ENCODE data around the gene MACROD2. TPM values are rescaled to one million over a fixed set of nuclear protein-coding genes. Genes with fewer than 3 reads are reported as not detected.

Gene MACROD2
- polyA plus RNA-seq, 2 of the 4 experiments (the other 2 are of a cell fraction): 0.96 to 1.3 TPM

DNA sequence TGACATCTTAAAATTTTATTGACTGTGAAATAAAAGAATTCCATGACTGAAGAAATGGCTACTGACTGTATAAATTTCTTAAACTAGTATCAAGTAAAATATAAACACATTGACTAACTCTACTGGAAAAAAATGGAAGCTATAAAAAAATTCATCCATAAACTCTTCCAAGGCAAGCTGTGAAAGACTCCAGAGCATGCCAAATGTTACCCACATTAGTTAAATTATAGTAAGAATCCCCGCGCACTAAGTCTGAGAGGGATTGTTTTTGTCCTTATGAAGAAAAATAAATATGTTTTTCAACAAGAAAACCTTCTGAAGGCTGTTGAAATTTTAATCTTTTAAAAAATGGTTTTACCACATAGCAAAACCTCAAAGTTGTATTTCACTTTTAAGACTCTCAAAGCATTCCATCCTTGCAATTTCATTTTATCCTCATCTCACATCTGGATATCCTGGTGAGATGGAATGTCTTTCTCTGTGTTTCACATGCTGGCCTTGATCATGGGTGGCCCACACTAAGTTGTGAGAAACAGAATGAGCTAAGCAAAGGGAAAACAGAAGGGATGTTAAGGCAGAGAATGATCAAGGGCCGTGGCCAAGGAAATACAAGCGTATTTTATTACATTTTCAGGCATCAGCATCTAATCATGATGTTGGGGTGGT is 1845.5 kb downstream of the MACROD2 start:
- Histone ChIP-seq H3K27ac (no peak overlapping the region), H3K4me2 (no peak overlapping the region), H3K9me3 (peaks cover 6% of the 10 kb centered on the region; the same call in 2 of the 3 replicates), H3K4me3 (no peak overlapping the region), H3K4me1 (no peaks in the 10 kb centered on the region)
- DNase-seq (ENCODE audit: low read depth in 1 of 2, low spot score in 1 of 2) (no peak), FAIRE-seq (no peak), ATAC-seq (no peak)
- ChIA-PET POLR2A (no interaction called here), CTCF (no interaction called here)
- 26% methylated on average over 4 of the region's 4 CpGs for WGBS (ENCODE audit: missing lambda C conversion rate)
- TF ChIP-seq GATA3 (IDR thresholded peaks at IDR 0.05; ENCODE audit: borderline replicate concordance) (no peak), PBX3 (IDR thresholded peaks at IDR 0.05) (no peak), CBX2 (IDR thresholded peaks at IDR 0.05; ENCODE audit: borderline replicate concordance, low read depth) (no peak), KDM1A (IDR thresholded peaks at IDR 0.05; ENCODE audit: low read depth) (no peak), HEYL (CRISPR knock-in tag; IDR thresholded peaks at IDR 0.05) (no peak), SMC3 (IDR thresholded peaks at IDR 0.05) (no peak), ZFP36 (IDR thresholded peaks at IDR 0.05; ENCODE audit: borderline replicate concordance, partially characterized antibody) (no peak)

- peaks cover 6% of the 10 kb centered on the region; the same call in 2 of the 3 replicates for H3K9me3 ChIP-seq
- TF ChIP-seq RAD21 (conservative IDR thresholded peaks at IDR 0.05 in 1 of 2, IDR thresholded peaks at IDR 0.05 in 1 of 2): 0 out of 5 replicates have a peak, but pooled peaks of 1 of the 2 experiments have one; percentile 2
- TF ChIP-seq SMC3 (IDR thresholded peaks at IDR 0.05): no peak
- H3K27ac ChIP-seq: no peak overlapping the region
- ChIA-PET CTCF (no interaction called here), POLR2A (interaction anchor here (0.6 kb wide), 1 partner anchor 761 kb away, joined by 3 read pairs; no protein-coding TSS in a partner anchor)
- H3K4me3 ChIP-seq: no peak overlapping the region
- ATAC-seq (no peak), FAIRE-seq (no peak), DNase-seq (ENCODE audit: low read depth in 1 of 2, low spot score in 1 of 2) (no peak)
- WGBS (ENCODE audit: missing lambda C conversion rate): 3% methylated on average over 1 of the region's 1 CpG
- H3K4me2 ChIP-seq: no peak overlapping the region
- H3K4me1 ChIP-seq: no peaks in the 10 kb centered on the region
These were observed 1847.6 kb downstream of the MACROD2 start for GRCh38 chr20:15842872-15843271.

- Histone ChIP-seq H3K4me3 (no peak overlapping the region), H3K4me1 (no peaks in the 10 kb centered on the region), H3K27ac (no peak overlapping the region), H3K4me2 (no peak overlapping the region), H3K9me3 (peaks cover 6% of the 10 kb centered on the region; the same call in 2 of the 3 replicates)
- CTCF ChIA-PET: no interaction called here
- ATAC-seq: no peak
- 0% methylated on average over 1 of the region's 1 CpG for WGBS (ENCODE audit: missing lambda C conversion rate)
- no peak for TF ChIP-seq CBX2 (IDR thresholded peaks at IDR 0.05; ENCODE audit: borderline replicate concordance, low read depth)
- TF ChIP-seq BCL3 (IDR thresholded peaks at IDR 0.05): no peak
- no peak for TF ChIP-seq NFE2L2 (conservative IDR thresholded peaks at IDR 0.05; ENCODE audit: low read length)
- no peak for TF ChIP-seq FOSL2 (IDR thresholded peaks at IDR 0.05)
- TF ChIP-seq FOSL2 (CRISPR knock-in tag; IDR thresholded peaks at IDR 0.05): no peak
- TF ChIP-seq JUN (IDR thresholded peaks at IDR 0.05): no peak
- TF ChIP-seq USF2 (IDR thresholded peaks at IDR 0.05): no peak
- no peak for TF ChIP-seq KDM1A (IDR thresholded peaks at IDR 0.05; ENCODE audit: low read depth)
- TF ChIP-seq PHF8 (IDR thresholded peaks at IDR 0.05; ENCODE audit: borderline replicate concordance, low read depth): no peak
- TF ChIP-seq GATA3 (IDR thresholded peaks at IDR 0.05; ENCODE audit: borderline replicate concordance): no peak
- no peak for TF ChIP-seq MAZ (IDR thresholded peaks at IDR 0.05; ENCODE audit: borderline replicate concordance, low read depth, low read length)
- no peak for TF ChIP-seq ZC3H11A (IDR thresholded peaks at IDR 0.05)
- no peak for TF ChIP-seq HEYL (CRISPR knock-in tag; IDR thresholded peaks at IDR 0.05)
- TF ChIP-seq RCOR1 (IDR thresholded peaks at IDR 0.05; ENCODE audit: low read depth, low read length): no peak
- TF ChIP-seq E2F6 (IDR thresholded peaks at IDR 0.05; ENCODE audit: borderline replicate concordance, low read depth): no peak
- no peak for TF ChIP-seq EHMT2 (IDR thresholded peaks at IDR 0.05; ENCODE audit: low read depth)
- no peak for TF ChIP-seq ESRRA (IDR thresholded peaks at IDR 0.05; ENCODE audit: borderline replicate concordance, low read length)
- no peak for TF ChIP-seq ZFP36 (IDR thresholded peaks at IDR 0.05; ENCODE audit: borderline replicate concordance, partially characterized antibody)
- TF ChIP-seq FOSB (CRISPR knock-in tag; IDR thresholded peaks at IDR 0.05): no peak
- FAIRE-seq: peak; percentile 39
- POLR2A ChIA-PET: no interaction called here
- DNase-seq (ENCODE audit: low read depth in 1 of 2, low spot score in 1 of 2): no peak
These were observed 1848.5 kb downstream of the MACROD2 start for GRCh38 chr20:15843777-15844176.

All from A549 (cell line).